SU-DHL-6 (cell line): Measurements from ENCODE around the gene LNX1.

Experiments
- H2AFZ ChIP-seq: fragments of 200-600 bp; sonication (generic); 2 replicates; pipeline ENCODE4 v1.6.1; 2014; ENCODE audit warnings: low read depth, mild to moderate bottlenecking, moderate library complexity, mixed read lengths, antibody characterized with exemption, low read length; ENCODE audit not compliant: severe bottlenecking
- H3F3A ChIP-seq: fragments of 200-600 bp; shearing (Covaris generic); 2 replicates; pipeline ENCODE4 v1.6.0; 2016; ENCODE audit warnings: antibody characterized with exemption, mild to moderate bottlenecking; ENCODE audit not compliant: insufficient read depth
- H3K27ac ChIP-seq: fragments of 200-600 bp; sonication (generic); 2 replicates; pipeline ENCODE4 v1.5.1; 2016; ENCODE audit warnings: low read depth, mild to moderate bottlenecking, low read length, moderate library complexity, mixed read lengths
- H3K27me3 ChIP-seq: fragments of 200-600 bp; sonication (generic), shearing (Covaris generic); 2 replicates; pipeline ENCODE4 v1.6.0; 2014; ENCODE audit warnings: mild to moderate bottlenecking, low read length
- H3K36me3 ChIP-seq: fragments of 200-600 bp; sonication (generic); 2 replicates; pipeline ENCODE4 v1.6.1; 2014; ENCODE audit warnings: mild to moderate bottlenecking, low read length, mixed read lengths
- H3K4me2 ChIP-seq: fragments of 300-600, 200-600 bp; shearing (Covaris generic), sonication (generic); 2 replicates; pipeline ENCODE4 v1.6.0; 2014; ENCODE audit warnings: low read length, low read depth, mild to moderate bottlenecking; ENCODE audit not compliant: poor library complexity, severe bottlenecking
- H3K4me3 ChIP-seq: fragments of 200-600 bp; sonication (generic); 2 replicates; pipeline ENCODE4 v1.5.1; 2014; ENCODE audit warnings: antibody characterized with exemption, low read length, mild to moderate bottlenecking, mixed read lengths; ENCODE audit not compliant: insufficient read depth, poor library complexity, severe bottlenecking
- H3K79me2 ChIP-seq: fragments of 200-600 bp; sonication (generic); 2 replicates; pipeline ENCODE4 v1.6.1; 2014; ENCODE audit warnings: mild to moderate bottlenecking, low read length, moderate library complexity; ENCODE audit not compliant: insufficient read depth
- H3K9ac ChIP-seq: fragments of 200-600 bp; sonication (generic); 2 replicates; pipeline ENCODE4 v1.7.0; 2014; ENCODE audit warnings: mild to moderate bottlenecking, low read length
- H3K9me2 ChIP-seq: fragments of 200-600 bp; sonication (generic); replicated peaks from 2 replicates; pipeline ENCODE4 v1.6.1; 2014; ENCODE audit warnings: low read length; ENCODE audit not compliant: insufficient read depth
- H3K9me3 ChIP-seq: fragments of 200-600 bp; sonication (generic); 2 replicates; pipeline ENCODE4 v1.6.1; 2014; ENCODE audit warnings: low read length, mixed read lengths; ENCODE audit not compliant: insufficient read depth
- H4K20me1 ChIP-seq: fragments of 200-600 bp; sonication (generic); 2 replicates; pipeline ENCODE4 v1.6.1; 2014; ENCODE audit warnings: low read depth, mild to moderate bottlenecking, antibody characterized with exemption, low read length, moderate library complexity, mixed read lengths
- CTCF ChIP-seq: fragments of 200-600 bp; sonication (generic); IDR thresholded peaks from one replicate; pipeline ENCODE4 v1.5.1; 2017; ENCODE audit warnings: antibody characterized with exemption, mild to moderate bottlenecking, low read length, moderate library complexity; ENCODE audit not compliant: insufficient read depth, poor library complexity, severe bottlenecking
- EZH2phosphoT487 ChIP-seq: fragments of 200-600 bp; sonication (generic), shearing (Covaris generic); conservative IDR thresholded peaks from 2 replicates; pipeline ENCODE4 v1.6.1; 2018; ENCODE audit warnings: mild to moderate bottlenecking, antibody characterized with exemption, low read length, moderate library complexity, mixed read lengths

Gene LNX1

GRCh38 chr4:53586121-53586816 lies 5.0 kb downstream of the LNX1 start:
- no peaks in the 10 kb centered on the region for H3F3A ChIP-seq
- TF ChIP-seq EZH2phosphoT487 (no peak), CTCF (no peak)
- no peaks in the 10 kb centered on the region for H3K9me3 ChIP-seq
- H3K27me3 ChIP-seq: no peaks in the 10 kb centered on the region
- no peaks in the 10 kb centered on the region for H3K36me3 ChIP-seq
- H3K27ac ChIP-seq: no peak overlapping the region
- no peaks in the 10 kb centered on the region for H3K9me2 ChIP-seq
- no peak overlapping the region for H3K9ac ChIP-seq
- no peak overlapping the region for H2AFZ ChIP-seq
- no peak overlapping the region for H3K4me2 ChIP-seq
- no peak overlapping the region for H3K4me3 ChIP-seq
- H3K79me2 ChIP-seq: no peaks in the 10 kb centered on the region
- H4K20me1 ChIP-seq: no peaks in the 10 kb centered on the region

GRCh38 chr4:53584658-53585057 lies 6.6 kb downstream of the LNX1 start:
- Histone ChIP-seq H3K36me3 (no peaks in the 10 kb centered on the region), H3F3A (no peaks in the 10 kb centered on the region), H4K20me1 (no peaks in the 10 kb centered on the region), H3K79me2 (no peaks in the 10 kb centered on the region), H3K27ac (no peak overlapping the region), H3K9ac (no peak overlapping the region), H3K4me2 (no peak overlapping the region), H3K9me3 (no peaks in the 10 kb centered on the region), H3K27me3 (no peaks in the 10 kb centered on the region), H3K4me3 (no peak overlapping the region), H2AFZ (no peak overlapping the region), H3K9me2 (no peaks in the 10 kb centered on the region)
- TF ChIP-seq CTCF (no peak), EZH2phosphoT487 (no peak)

- no peaks in the 10 kb centered on the region for H3F3A ChIP-seq
- no peak overlapping the region for H3K9ac ChIP-seq
- no peaks in the 10 kb centered on the region for H3K27me3 ChIP-seq
- no peak overlapping the region for H3K4me3 ChIP-seq
- no peaks in the 10 kb centered on the region for H3K79me2 ChIP-seq
- H3K36me3 ChIP-seq: no peaks in the 10 kb centered on the region
- H3K9me2 ChIP-seq: no peaks in the 10 kb centered on the region
- no peak overlapping the region for H2AFZ ChIP-seq
- H3K9me3 ChIP-seq: no peaks in the 10 kb centered on the region
- H4K20me1 ChIP-seq: no peaks in the 10 kb centered on the region
- H3K27ac ChIP-seq: no peak overlapping the region
- H3K4me2 ChIP-seq: no peak overlapping the region
- no peak for TF ChIP-seq EZH2phosphoT487
- no peak for TF ChIP-seq CTCF
Observed at GRCh38 chr4:53583513-53583912, 7.8 kb downstream of the LNX1 start.
